Activated gamma-delta T cell (primary cell): ENCODE measurements around the gene HOMER1.

Source experiments
- DNase-seq: peaks from one replicate; lab custom pipeline; 2025; lab: John Stamatoyannopoulos, UW
- total RNA-seq, 2 donors: gene quantifications; one replicate each; lab custom pipeline; 2026; lab: John Stamatoyannopoulos, UW

The HOMER1 gene
- total RNA-seq, result 10.1 to 10.6 reads per million in 2 donors

GRCh38 chr5:79513704-79514390 is at the start of gene HOMER1:
TSS of gene HOMER1 (minus strand) at chr5:79514134. CDS start at chr5:79512774, 1,360 bp downstream.
- peak; percentile 70 for DNase-seq

- DNase-seq, result no peak
Observed at GRCh38 chr5:79563247-79563590, 49.3 kb upstream of the HOMER1 start.

GRCh38 chr5:79562351-79563246 is 48.7 kb upstream of the HOMER1 start:
- DNase-seq, result no peak

- no peak for DNase-seq
Observed at GRCh38 chr5:79561525-79561893, 47.6 kb upstream of the HOMER1 start.

- DNase-seq, result no peak
Observed at GRCh38 chr5:79560771-79561524, 47.0 kb upstream of the HOMER1 start.

GRCh38 chr5:79555418-79555817 is 41.5 kb upstream of the HOMER1 start:
- no peak for DNase-seq

- DNase-seq, result no peak
Observed at GRCh38 chr5:79552984-79553383, 39.0 kb upstream of the HOMER1 start.

GRCh38 chr5:79547982-79548381 is 34.0 kb upstream of the HOMER1 start:
- DNase-seq, result no peak

- no peak for DNase-seq
Observed at GRCh38 chr5:79547429-79547822, 33.5 kb upstream of the HOMER1 start.

GRCh38 chr5:79546782-79547428 is 33.0 kb upstream of the HOMER1 start:
- no peak for DNase-seq

- no peak for DNase-seq
Observed at GRCh38 chr5:79544131-79544530, 30.2 kb upstream of the HOMER1 start.

GRCh38 chr5:79540939-79541338 is 27.0 kb upstream of the HOMER1 start:
- DNase-seq, result no peak

- DNase-seq, result no peak
Observed at GRCh38 chr5:79536193-79536906, 22.4 kb upstream of the HOMER1 start.

- no peak for DNase-seq
Observed at GRCh38 chr5:79535477-79536192, 21.7 kb upstream of the HOMER1 start.

GRCh38 chr5:79529110-79529509 is 15.2 kb upstream of the HOMER1 start:
- no peak for DNase-seq

GRCh38 chr5:79527431-79527830 is 13.5 kb upstream of the HOMER1 start:
- no peak for DNase-seq

- DNase-seq, result no peak
Observed at GRCh38 chr5:79526928-79527327, 13.0 kb upstream of the HOMER1 start.

- DNase-seq, result no peak
Observed at GRCh38 chr5:79526493-79526892, 12.6 kb upstream of the HOMER1 start.

GRCh38 chr5:79521156-79521555 is 7.2 kb upstream of the HOMER1 start:
- no peak for DNase-seq

- no peak for DNase-seq
Observed at GRCh38 chr5:79518718-79519117, 4.8 kb upstream of the HOMER1 start.

- DNase-seq, result no peak
Observed at GRCh38 chr5:79517601-79518000, 3.7 kb upstream of the HOMER1 start.
